HK-2 (cell line): Measurements from ENCODE around the gene REG1B.
"Not testable (repeated sequence)": the region's sequence is repeated elsewhere in the genome, so short reads cannot be mapped to it uniquely, and the experiment has no call there.

Experiments used
- DNase-seq: peaks from one replicate; pipeline ENCODE4 v3.0.0-alpha.2; 2018; ENCODE audit not compliant: unreplicated experiment

REG1B gene

DNA sequence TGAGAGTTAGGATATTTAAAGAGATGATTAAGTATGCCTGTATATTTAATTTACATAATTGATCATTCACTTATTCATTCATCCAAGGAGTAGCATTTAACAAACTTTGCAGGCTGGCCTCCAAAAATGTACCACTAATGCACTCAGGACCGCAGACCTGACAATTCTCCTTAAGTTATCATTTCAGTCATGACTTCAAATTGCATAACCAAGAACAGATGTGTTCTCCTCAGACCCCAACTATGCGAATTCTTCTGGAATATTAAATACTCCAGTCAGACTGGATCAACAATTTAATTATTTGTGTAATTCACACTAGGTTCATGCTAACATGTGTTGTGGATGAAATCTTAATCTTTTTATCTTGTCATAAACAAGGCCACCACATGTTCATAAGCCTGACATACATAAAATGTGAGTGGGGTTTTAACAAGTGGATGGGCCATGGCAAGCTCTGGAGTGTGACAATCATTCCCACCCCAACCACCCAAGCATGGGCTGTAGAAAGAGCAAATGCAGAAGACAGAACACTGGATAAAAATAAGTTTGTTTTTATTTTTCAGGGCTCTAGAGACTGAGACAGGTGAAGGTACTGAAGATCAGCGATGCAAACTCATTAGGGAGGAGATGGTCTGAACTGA is 3.2 kb downstream of the REG1B start:
- no peak for DNase-seq

DNA sequence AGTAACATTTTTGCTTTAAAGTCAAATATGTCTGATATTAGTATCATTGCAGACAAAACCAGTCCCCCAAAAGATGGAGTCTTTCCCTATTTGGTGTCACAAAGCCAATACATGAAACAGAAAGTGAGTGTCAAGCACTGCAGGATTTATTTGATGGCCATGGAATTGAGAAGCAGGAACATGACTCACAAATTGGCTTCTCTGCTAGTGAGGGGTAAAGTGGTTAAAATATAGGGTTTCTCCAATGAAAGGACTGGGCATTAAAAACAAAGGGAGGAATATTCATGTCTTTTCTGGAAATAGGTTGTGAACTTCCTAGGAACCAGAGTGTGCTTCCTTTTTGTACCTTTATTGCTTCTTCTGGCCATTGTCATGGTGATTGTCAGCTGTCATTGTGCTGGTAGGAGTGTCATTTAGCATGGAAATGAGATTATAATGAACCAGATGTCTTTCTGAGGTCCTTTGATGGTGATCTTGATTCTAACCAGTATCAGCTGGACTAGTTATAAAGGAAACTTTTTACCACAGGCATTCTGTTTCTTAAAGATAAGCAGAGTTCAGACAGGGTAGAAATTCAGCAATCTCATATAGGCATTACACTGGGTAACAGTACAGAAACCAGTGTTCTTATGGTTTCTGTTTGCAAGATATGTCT is 4.1 kb downstream of the REG1B start:
- DNase-seq, result no peak

DNA sequence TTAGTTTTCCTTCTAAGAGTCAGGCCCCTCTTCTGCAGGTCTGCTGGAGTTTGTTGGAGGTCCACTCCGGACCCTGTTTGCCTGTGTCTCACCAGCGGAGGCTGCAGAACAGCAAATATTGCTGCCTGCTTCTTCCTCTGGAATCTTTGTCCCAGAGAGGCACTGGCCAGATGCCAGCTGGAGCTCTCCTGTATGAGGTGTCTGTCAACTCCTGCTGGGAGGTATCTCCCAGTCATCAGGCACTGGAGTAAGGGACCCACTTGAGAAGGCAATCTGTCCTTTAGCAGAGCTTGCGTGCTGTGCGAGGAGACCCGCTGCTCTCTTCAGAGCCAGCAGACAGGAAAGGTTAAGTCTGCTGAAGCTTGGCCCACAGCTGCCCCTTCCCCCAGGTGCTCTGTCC is 4.8 kb downstream of the REG1B start:
- no peak for DNase-seq

DNA sequence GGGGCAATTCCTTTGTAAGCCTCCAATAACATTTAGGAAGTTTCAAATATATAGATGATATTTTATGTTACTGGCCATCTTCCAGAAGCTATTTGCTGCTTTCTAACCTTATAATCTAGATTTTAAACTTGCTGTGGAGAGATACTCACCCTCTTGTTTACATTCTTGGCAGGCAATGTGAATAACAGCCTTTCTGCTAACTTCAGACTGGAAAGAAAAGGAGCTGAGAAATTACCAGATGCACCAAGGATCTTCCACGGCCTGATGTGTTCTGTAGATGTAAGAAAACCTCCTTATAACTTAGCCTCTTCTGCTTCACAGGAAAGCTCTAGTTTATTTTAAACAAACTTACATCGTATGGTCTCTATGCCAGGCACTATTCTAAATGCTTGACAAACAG is 16.7 kb downstream of the REG1B start:
- no peak for DNase-seq

DNA sequence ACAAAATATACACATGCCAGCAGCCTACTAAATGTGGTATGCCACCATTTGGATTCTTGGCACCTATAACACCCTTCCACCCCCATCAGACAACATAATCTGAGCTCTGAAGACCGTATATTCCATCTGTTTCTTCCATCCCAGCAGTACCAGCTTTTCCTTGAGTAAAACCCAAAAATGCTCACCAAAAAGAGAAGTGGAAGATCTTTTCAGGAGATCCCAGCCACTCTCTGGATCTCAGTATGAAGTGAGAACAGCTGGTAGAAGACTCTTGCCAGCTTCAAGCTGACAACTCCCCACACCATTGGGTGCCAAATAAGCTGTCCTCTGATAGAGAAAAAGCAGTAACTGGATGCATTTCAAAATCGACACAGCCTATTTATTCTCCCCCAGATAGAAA is 22.6 kb downstream of the REG1B start:
- DNase-seq, result no peak

DNA sequence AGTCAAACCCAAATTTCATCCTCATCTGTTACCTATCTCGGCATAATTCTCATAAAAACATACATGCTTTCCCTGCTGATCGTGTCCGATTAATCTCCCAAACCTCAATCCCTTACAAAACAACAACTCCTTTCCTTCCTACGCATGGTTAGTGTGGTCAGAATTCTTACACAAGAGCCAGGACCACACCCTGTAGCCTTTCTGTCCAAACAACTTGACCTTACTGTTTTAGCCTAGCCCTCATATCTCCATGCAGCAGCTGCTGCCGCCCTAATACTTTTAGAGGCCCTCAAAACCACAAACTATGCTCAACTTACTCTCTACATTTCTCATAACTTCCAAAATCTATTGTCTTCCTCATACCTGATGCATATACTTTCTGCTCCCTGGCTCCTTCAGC is 33.0 kb downstream of the REG1B start:
- not testable (repeated sequence) for DNase-seq

DNA sequence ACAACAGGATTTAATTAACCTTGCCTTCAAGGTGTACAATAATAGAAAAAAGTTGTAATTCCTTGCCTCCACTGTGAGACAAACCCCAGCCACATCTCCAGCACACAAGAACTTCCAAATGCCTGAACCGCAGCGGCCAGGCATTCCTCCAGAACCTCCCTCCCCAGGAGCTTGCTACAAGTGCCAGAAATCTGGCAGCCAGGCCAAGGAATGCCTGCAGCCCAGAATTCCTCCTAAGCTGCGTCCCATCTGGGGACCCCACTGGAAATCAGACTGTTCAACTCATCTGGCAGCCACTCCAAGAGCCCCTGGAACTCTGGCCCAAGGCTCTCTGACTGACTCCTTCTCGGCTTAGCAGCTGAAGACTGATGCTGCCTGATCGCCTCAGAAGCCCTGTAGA is 34.3 kb downstream of the REG1B start:
- DNase-seq, result not testable (repeated sequence)

DNA sequence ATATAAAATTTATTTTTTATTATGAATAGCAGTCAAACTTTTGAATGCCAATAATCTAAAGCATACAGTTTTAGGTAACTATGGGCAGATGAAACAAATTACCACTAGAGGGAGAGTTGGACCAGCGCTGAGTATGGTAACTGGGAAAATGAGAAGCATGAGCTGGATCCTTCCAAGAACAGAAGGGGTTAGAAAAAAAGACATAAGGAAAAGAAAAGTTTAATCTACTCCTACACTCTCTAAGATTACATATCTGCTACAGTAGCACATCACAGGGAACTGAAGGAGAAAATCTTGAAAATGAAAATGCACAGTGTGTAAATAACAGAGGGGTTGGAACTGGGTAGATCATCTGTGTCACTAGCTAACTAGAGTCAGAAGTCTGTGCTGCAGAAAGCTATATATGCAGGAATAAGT is 46.8 kb downstream of the REG1B start:
- no peak for DNase-seq

DNA sequence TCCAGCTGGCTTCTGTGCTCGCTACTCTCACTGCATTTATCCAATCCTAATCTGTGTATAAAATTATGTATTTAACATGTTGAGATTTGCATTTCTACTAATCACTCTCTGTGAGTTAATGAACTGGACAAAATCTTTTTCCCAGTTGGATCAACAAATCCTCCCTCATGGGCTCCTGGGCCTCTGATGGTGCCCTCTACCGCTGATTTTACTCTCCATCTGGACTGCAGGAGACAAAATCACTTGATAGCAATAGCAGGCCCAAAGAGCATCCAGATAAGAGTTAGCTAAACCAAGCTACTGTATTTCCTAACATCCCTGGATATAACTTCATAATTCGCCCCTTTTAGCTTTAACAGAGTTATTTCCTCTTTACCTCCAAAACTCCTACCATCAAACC is 47.8 kb downstream of the REG1B start:
- no peak for DNase-seq
